Stimulated activated CD4-positive, alpha-beta T cell treated with anti-CD3 and anti-CD28 coated beads, TNF-alpha, amount 100 ng/mL, for 1 hour (primary cell): ENCODE measurements around the gene CCDC149.

ENCODE experiments used
- DNase-seq, 3 donors: peaks; one replicate each; pipeline ENCODE4 v3.0.0-alpha.2; 2020; ENCODE audit warnings: low read depth in 3 of 3, low spot score in 1 of 3

Gene CCDC149

GRCh38 chr4:24778464-24779225, 134.2 kb downstream of the CCDC149 start:
- DNase-seq, result no peak

GRCh38 chr4:24777536-24778463, 135.0 kb downstream of the CCDC149 start:
- no peak for DNase-seq

- no peak for DNase-seq
These were observed 137.1 kb downstream of the CCDC149 start for GRCh38 chr4:24775750-24776149.

- no peak for DNase-seq
These were observed 137.7 kb downstream of the CCDC149 start for GRCh38 chr4:24775032-24775605.

- no peak for DNase-seq
These were observed 138.4 kb downstream of the CCDC149 start for GRCh38 chr4:24774452-24774851.

GRCh38 chr4:24772952-24773351, 139.9 kb downstream of the CCDC149 start:
- DNase-seq, result no peak

GRCh38 chr4:24772061-24772705, 140.7 kb downstream of the CCDC149 start:
- DNase-seq, result no peak

GRCh38 chr4:24771241-24771640, 141.6 kb downstream of the CCDC149 start:
- no peak for DNase-seq

GRCh38 chr4:24770667-24771066, 142.2 kb downstream of the CCDC149 start:
- DNase-seq, result no peak

GRCh38 chr4:24770032-24770584, 142.7 kb downstream of the CCDC149 start:
- DNase-seq, result no peak

GRCh38 chr4:24769571-24769970, 143.3 kb downstream of the CCDC149 start:
- DNase-seq, result no peak

- no peak for DNase-seq
These were observed 144.2 kb downstream of the CCDC149 start for GRCh38 chr4:24768604-24769003.

- DNase-seq, result no peak
These were observed 144.8 kb downstream of the CCDC149 start for GRCh38 chr4:24768006-24768405.

- DNase-seq, result no peak
These were observed 147.4 kb downstream of the CCDC149 start for GRCh38 chr4:24765376-24765988.

- no peak for DNase-seq
These were observed 148.5 kb downstream of the CCDC149 start for GRCh38 chr4:24764345-24764744.

GRCh38 chr4:24763631-24764297, 149.1 kb downstream of the CCDC149 start:
- DNase-seq, result no peak
